GM12892 (cell line): ENCODE data around the gene PRKN.

Source experiments
- DNase-seq: peaks from one replicate; pipeline ENCODE4 v3.0.0; 2011; ENCODE audit not compliant: insufficient read length
- FAIRE-seq: peaks from 2 replicates; lab custom pipeline; 2011; peaks lifted over from hg19 to GRCh38; lab: Jason Lieb, UNC
- POLR2A ChIP-seq: IDR thresholded peaks from 2 replicates; pipeline ENCODE4 v1.6.1; 2011; ENCODE audit warnings: low read depth, low read length, control low read depth
- POLR2AphosphoS5 ChIP-seq: IDR thresholded peaks from 2 replicates; pipeline ENCODE4 v1.6.1; 2011; ENCODE audit warnings: low read depth, low read length, control low read depth
- TAF1 ChIP-seq: IDR thresholded peaks from 2 replicates; pipeline ENCODE4 v1.6.1; 2011; ENCODE audit warnings: low read depth, mild to moderate bottlenecking, control low read depth, low read length, borderline replicate concordance

The PRKN gene

DNA sequence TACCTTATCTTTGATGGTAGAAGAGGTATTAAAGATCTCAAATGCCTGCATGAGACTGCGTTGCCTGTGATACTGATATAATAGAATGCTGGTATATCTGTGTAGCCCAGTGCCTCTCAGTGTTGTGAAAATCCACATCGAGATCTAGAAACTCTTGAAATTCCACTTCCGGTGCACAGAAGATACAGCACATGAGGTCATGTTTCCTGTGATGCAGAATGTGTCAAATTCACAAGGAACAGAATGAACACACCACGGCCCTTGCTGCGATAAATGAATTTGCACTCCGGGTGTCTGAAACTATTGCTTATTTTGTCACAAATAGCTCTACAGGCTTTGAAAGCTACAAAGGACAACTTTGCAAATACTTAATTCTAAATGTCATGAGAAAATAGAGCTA lies 765.8 kb downstream of the PRKN start:
- DNase-seq = no peak
- no peak for TF ChIP-seq POLR2A
- TF ChIP-seq POLR2AphosphoS5 = no peak
- TF ChIP-seq TAF1 = no peak
- no peak for FAIRE-seq

DNA sequence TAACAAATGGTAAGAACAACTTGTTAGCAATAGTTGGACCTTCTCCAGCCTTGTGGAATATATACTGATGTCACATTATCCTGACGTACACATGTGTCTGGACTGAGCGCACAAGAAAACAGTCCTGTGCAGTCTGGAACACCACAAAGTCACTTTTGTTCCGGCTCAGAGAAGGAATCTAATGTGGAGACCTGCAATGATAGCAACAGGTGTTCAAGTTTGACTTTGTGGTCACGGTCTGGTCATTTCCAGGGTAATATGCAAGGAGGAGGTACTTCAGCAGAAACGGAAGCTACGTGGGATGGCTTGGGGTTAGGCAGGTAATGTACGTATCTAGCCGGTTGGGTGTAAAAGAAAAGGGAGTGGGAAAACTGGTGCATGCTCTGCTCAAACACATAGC lies 766.5 kb downstream of the PRKN start:
- no peak for FAIRE-seq
- TF ChIP-seq POLR2AphosphoS5 (no peak), TAF1 (no peak), POLR2A (no peak)
- DNase-seq = no peak

DNA sequence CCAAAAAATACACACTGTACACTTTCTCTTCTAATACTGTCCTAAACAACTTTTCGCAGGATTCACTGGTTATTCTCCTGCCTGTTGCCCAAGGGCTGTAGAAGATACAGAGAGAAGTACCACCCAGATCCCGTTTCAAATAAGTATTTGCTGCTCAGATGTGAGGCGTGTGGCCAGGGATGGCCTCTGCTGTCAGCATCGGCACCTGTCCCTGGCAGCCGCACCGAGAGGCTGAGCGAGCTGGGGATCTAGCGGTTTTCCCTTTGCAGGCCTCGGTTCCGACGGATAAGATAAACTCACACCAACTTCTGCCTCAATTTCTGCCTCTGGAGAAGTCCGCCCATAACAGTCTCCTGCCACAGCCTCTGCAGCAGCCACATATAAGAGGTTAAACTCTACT lies 768.5 kb downstream of the PRKN start:
- no peak for TF ChIP-seq POLR2A
- no peak for TF ChIP-seq TAF1
- TF ChIP-seq POLR2AphosphoS5 = no peak
- no peak for FAIRE-seq
- DNase-seq = no peak

DNA sequence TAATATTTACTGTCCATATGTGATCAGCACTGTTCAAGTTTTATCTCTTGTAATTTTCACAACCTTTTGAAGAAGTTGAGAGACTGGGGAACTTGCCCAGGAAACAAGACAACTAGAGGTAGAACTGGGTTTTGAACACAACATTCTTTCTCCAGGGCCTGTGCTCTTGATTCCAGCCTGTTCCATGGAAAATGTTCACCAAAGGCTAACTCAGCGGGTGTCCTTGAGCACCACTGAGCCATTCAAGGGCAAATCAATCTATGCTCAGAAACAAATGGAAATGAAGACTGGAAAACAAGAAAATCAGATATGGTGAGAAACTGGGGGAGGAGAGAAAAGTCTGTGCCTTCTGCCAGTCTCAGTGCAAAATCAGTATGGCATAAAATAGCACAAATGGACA lies 771.5 kb downstream of the PRKN start:
- FAIRE-seq = no peak
- no peak for DNase-seq
- TF ChIP-seq POLR2A (no peak), POLR2AphosphoS5 (no peak), TAF1 (no peak)

DNA sequence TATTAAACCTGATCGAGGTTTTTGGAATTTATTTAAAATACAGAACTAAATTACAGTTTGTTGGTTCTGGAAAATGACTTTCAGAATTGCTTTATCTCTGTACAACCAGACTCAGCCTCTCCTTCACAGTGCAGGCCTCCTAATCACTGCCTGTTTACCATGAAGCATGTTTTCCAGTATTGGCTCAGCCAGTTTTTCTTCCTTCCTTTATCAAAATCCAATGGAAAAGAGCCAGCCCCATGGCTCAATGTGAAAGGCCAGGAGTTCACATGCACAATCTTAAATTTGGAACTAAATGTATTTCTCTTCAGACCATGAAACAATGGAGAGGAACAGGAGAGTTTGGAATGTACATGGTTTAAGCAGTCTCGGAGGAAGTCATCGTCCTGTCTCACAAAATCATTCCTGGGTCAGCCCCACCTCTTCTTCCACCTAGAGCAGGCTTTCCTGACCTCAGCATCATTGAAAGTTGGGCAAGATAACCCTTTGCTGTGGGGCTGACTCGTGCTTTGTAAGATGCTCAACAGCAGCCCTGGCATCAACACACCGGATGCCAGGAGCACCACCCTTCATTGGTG lies 772.8 kb downstream of the PRKN start:
- TF ChIP-seq TAF1 (no peak), POLR2AphosphoS5 (no peak), POLR2A (no peak)
- DNase-seq (no peak), FAIRE-seq (no peak)

DNA sequence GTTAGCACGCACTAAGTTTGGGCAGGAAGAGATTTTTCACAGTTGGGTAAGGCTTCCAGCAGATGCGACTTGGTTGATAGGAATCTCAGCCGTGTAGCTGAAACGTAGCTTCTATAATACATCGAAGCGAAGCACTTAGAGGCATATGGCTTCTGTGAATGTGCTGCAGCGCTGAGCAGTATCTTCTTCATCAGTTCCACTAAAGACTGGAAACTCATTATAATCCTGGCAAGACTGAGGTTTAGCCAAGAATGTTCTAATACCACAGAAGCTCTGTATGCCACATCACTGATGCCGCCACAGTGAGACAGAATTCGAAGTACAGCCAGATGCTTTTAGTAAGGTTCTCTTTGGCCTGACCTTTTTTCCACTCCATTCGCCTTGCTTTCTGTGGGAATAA lies 773.5 kb downstream of the PRKN start:
- DNase-seq (no peak), FAIRE-seq (no peak)
- TF ChIP-seq POLR2A (no peak), TAF1 (no peak), POLR2AphosphoS5 (no peak)

DNA sequence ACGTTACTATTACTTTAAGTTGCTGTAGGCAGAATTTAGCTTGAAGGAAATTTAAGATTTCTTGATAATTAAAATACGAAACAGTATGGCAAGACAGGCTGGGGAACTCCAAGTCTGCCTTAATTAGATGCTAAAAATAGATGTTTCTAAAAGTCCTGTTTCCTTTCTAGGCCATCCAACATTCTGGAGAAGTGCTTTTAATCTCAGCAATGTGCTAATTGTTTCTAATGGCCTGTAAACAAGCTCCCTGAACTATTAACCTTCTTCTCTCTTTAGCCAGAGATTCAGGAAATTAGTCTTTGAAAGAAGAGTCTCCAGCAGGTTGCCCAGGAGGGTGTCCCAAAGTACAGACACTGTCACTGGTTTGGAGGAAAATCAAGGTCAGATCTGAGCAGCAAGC lies 776.4 kb downstream of the PRKN start:
- DNase-seq = no peak
- TF ChIP-seq TAF1 (no peak), POLR2AphosphoS5 (no peak), POLR2A (no peak)

DNA sequence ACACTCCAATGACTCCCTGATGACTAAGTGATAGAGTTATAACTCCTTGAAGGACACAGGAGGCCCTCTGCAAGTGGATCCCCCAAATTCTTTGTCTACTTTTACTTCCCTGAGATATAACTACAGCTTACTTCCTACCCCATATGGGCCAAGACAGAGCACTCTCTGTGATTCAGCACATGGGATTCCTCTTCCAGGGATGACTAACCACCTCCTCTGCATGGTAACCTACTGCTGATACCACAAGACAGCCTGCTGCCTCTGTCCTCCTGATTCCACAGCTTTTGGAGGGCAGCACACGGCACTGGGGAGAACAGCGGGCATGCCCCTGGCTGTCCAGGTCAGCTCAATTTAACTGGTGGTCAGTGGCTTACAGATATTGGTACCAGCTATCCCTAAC lies 778.0 kb downstream of the PRKN start:
- TF ChIP-seq TAF1 (no peak), POLR2AphosphoS5 (no peak), POLR2A (no peak)
- FAIRE-seq (no peak), DNase-seq (no peak)

More for the DNA sequence above, 776.4 kb downstream of the PRKN start:
- no peak for FAIRE-seq

DNA sequence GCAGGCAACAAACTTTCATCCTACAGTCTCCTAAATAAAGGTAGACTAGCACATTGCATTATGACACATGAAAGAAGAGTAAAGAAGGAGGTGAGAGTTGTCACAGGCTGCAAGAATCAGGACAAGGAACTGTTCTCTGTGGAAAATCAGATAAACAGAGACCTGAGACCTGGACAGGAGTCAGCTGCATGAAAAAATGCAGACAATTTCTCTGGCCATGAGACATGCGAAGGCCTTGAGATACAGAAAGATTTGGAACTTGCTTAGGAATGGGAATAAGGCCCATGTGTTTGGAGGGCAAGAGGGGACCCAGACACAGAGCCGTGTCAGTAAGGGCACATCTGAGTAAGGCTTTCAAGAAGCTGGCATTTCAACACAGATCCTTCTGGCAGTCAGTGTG lies 779.1 kb downstream of the PRKN start:
- FAIRE-seq (no peak), DNase-seq (no peak)
- TF ChIP-seq POLR2A = no peak
- no peak for TF ChIP-seq POLR2AphosphoS5
- TF ChIP-seq TAF1 = no peak

DNA sequence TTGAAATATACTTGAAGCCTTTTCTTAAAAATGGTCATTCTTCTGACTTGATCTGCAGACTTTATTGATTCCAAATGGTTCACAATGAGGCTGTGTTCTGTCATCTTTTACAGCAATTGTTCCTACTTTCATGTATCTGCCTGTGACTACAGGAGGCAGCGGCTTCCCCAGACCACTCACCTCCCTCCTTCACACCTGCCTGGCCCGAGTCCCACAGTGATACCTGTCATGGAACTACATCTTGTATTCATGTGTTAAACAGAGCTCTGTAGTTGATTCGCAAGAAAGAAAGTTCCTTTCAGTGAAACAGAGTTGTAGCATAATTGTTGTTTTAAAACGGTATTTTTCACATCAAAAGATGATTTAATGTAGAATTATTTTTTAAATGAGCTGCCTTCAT lies 780.2 kb downstream of the PRKN start:
- DNase-seq (no peak), FAIRE-seq (no peak)
- TF ChIP-seq POLR2AphosphoS5 (no peak), TAF1 (no peak), POLR2A (no peak)

DNA sequence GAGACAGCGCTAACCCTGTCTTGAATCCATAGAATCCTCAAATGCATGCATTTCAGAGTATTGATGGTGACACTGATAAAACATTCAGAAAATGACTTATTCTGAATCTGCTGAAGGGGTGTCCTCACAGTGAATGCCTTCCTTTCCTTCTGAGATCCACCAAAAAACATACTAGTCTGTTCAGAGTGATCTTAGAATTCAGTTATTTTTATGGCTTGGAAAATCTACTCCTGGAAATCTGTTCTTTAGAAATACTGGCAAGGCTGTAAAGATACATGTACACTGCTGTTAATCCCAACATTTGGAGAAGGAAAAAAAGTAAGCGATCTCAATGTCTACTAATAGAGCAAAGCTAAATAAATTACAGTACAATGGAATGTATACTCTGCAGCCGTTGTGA lies 781.1 kb downstream of the PRKN start:
- FAIRE-seq (no peak), DNase-seq (no peak)
- TF ChIP-seq POLR2AphosphoS5 = no peak
- no peak for TF ChIP-seq TAF1
- TF ChIP-seq POLR2A = no peak

DNA sequence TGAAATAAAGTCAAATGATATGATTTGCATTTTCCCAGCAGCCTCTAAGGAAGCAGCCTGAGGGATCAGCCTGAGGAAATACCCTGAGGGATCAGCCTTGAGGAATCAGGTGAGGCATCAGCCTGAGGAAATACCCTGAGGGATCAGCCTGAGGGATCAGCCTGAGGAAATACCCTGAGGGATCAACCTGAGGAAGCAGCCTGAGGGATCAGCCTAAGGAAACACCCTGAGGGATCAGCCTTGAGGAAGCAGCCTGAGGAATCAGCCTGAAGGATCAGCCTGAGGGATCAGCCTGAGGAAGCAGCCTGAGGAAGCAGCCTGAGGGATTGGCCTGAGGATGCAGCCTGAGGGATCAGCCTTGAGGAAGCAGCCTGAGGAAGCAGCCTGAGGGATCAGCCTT lies 784.0 kb downstream of the PRKN start:
- no peak for DNase-seq
- TF ChIP-seq TAF1 (no peak), POLR2AphosphoS5 (no peak), POLR2A (no peak)
- FAIRE-seq = no peak
